ENCODE measurements around the gene SLC35E1. TPM values are rescaled to one million over a fixed set of nuclear protein-coding genes. Genes with fewer than 3 reads are reported as not detected.

The SLC35E1 gene
- total RNA-seq, 1 experiment from 2014 or later = 43.5 TPM

DNA sequence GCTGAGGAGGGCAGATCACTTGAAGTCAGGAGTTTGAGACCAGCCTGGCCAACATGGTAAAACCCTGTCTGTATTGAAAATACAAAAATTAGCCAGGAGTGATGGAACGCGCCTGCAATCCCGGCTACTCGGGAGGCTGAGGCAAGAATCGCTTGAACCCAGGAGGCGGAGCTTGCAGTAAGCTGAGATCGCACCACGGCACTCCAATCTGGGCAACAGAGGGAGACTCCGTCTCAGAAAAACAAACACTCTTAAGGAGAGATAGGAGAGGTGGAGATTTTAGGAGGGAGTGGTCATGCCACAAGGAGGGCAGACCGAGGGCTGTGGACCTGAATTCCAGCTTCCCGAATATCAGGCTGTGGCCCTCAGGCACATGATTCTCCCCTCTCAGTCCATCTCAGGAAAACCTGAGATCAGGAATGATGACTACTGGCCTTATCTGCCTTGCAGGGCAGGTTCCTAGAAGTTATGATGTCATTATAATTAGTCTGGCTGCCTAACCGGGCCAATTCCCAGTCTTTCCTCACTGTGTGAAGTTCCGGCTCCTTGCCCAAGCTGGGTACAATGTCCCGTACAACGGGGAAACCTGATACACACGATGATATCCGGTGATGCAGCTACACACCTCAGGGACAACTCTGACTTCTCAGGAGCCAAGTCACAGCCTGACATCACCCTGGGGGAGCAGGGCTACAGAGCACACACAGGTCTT, 2.5 kb downstream of the SLC35E1 start:
- Histone ChIP-seq H3K27ac (ENCODE audit: low read length) (no peak overlapping the region), H3K9me3 (ENCODE audit: control insufficient read depth, insufficient read depth, low read depth, low read length) (no peaks in the 10 kb centered on the region), H3K4me1 (ENCODE audit: control insufficient read depth, insufficient read depth, low read length) (peaks cover 8% of the 10 kb centered on the region), H3K36me3 (ENCODE audit: control insufficient read depth, insufficient read depth, low read length) (peaks cover 6% of the 10 kb centered on the region), H3K4me3 (ENCODE audit: low read depth in 2 of 2, low read length in 2 of 2) (0 out of 4 replicates have a peak overlapping the region, but pooled peaks of 1 of the 2 experiments have one; percentile 4), H3K27me3 (ENCODE audit: control insufficient read depth, insufficient read depth, low read length) (no peaks in the 10 kb centered on the region)
- ATAC-seq (no peak), DNase-seq (ENCODE audit: low read depth, low spot score) (no peak)
- ChIA-PET CTCF (no interaction called here), POLR2A (no interaction called here)
- intact Hi-C loops (cut with micrococcal nuclease; ENCODE audit: unreplicated experiment) = no loop called here
- TF ChIP-seq, protein P1, sequence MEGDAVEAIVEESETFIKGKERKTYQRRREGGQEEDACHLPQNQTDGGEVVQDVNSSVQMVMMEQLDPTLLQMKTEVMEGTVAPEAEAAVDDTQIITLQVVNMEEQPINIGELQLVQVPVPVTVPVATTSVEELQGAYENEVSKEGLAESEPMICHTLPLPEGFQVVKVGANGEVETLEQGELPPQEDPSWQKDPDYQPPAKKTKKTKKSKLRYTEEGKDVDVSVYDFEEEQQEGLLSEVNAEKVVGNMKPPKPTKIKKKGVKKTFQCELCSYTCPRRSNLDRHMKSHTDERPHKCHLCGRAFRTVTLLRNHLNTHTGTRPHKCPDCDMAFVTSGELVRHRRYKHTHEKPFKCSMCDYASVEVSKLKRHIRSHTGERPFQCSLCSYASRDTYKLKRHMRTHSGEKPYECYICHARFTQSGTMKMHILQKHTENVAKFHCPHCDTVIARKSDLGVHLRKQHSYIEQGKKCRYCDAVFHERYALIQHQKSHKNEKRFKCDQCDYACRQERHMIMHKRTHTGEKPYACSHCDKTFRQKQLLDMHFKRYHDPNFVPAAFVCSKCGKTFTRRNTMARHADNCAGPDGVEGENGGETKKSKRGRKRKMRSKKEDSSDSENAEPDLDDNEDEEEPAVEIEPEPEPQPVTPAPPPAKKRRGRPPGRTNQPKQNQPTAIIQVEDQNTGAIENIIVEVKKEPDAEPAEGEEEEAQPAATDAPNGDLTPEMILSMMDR (IDR thresholded peaks at IDR 0.05) = no peak
- TF ChIP-seq, protein P2, sequence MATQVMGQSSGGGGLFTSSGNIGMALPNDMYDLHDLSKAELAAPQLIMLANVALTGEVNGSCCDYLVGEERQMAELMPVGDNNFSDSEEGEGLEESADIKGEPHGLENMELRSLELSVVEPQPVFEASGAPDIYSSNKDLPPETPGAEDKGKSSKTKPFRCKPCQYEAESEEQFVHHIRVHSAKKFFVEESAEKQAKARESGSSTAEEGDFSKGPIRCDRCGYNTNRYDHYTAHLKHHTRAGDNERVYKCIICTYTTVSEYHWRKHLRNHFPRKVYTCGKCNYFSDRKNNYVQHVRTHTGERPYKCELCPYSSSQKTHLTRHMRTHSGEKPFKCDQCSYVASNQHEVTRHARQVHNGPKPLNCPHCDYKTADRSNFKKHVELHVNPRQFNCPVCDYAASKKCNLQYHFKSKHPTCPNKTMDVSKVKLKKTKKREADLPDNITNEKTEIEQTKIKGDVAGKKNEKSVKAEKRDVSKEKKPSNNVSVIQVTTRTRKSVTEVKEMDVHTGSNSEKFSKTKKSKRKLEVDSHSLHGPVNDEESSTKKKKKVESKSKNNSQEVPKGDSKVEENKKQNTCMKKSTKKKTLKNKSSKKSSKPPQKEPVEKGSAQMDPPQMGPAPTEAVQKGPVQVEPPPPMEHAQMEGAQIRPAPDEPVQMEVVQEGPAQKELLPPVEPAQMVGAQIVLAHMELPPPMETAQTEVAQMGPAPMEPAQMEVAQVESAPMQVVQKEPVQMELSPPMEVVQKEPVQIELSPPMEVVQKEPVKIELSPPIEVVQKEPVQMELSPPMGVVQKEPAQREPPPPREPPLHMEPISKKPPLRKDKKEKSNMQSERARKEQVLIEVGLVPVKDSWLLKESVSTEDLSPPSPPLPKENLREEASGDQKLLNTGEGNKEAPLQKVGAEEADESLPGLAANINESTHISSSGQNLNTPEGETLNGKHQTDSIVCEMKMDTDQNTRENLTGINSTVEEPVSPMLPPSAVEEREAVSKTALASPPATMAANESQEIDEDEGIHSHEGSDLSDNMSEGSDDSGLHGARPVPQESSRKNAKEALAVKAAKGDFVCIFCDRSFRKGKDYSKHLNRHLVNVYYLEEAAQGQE (IDR thresholded peaks at IDR 0.05; ENCODE audit: insufficient read depth in 1 of 2, low read depth in 2 of 2, low read length in 1 of 2) = no peak
- TF ChIP-seq POLR2AphosphoS5 (IDR thresholded peaks at IDR 0.05; ENCODE audit: low read depth, low read length) (no peak), TCF7L2 (IDR thresholded peaks at IDR 0.05; ENCODE audit: low read depth, low read length) (no peak), SIN3A (IDR thresholded peaks at IDR 0.05; ENCODE audit: borderline replicate concordance, insufficient read depth, low read depth, low read length) (no peak)
- BruUV-seq (replicated peaks) = no TSS peak
- in situ Hi-C loops (cut with HindIII; ENCODE audit: low pct_unique_long_range_greater_than_20kb, low sequenced_read_pairs) = no loop called here

DNA sequence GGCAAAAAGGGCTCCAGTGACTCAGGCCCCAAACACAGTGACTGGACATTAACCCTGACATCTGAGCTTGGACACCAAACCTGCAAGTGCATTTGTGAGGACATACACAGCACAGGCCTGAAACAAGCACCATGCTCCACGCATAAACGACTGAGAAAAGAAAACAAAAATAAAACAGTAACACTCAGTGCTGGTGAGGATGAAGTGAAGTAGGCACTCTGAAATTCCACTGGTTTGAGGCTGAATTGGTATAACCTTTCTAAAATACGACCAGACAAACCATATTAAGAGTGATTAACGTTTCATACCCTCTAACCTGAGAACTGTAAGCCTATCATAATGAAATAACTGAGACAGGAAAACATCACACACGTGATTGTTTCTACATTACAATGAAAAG, 5.5 kb downstream of the SLC35E1 start:
- ATAC-seq (no peak), DNase-seq (ENCODE audit: low read depth, low spot score) (no peak)
- TF ChIP-seq SIN3A (IDR thresholded peaks at IDR 0.05; ENCODE audit: borderline replicate concordance, insufficient read depth, low read depth, low read length) = no peak
- TF ChIP-seq POLR2AphosphoS5 (IDR thresholded peaks at IDR 0.05; ENCODE audit: low read depth, low read length) = no peak
- TF ChIP-seq, protein P1 (IDR thresholded peaks at IDR 0.05) = no peak
- TF ChIP-seq, protein P2 (IDR thresholded peaks at IDR 0.05; ENCODE audit: insufficient read depth in 1 of 2, low read depth in 2 of 2, low read length in 1 of 2) = no peak
- TF ChIP-seq TCF7L2 (IDR thresholded peaks at IDR 0.05; ENCODE audit: low read depth, low read length) = no peak
- Histone ChIP-seq H3K36me3 (ENCODE audit: control insufficient read depth, insufficient read depth, low read length) (peaks cover 5% of the 10 kb centered on the region), H3K27ac (ENCODE audit: low read length) (no peak overlapping the region), H3K9me3 (ENCODE audit: control insufficient read depth, insufficient read depth, low read depth, low read length) (no peaks in the 10 kb centered on the region), H3K4me1 (ENCODE audit: control insufficient read depth, insufficient read depth, low read length) (peaks cover 3% of the 10 kb centered on the region), H3K4me3 (ENCODE audit: low read depth in 2 of 2, low read length in 2 of 2) (no peak overlapping the region), H3K27me3 (ENCODE audit: control insufficient read depth, insufficient read depth, low read length) (no peaks in the 10 kb centered on the region)
- in situ Hi-C loops (cut with HindIII; ENCODE audit: low pct_unique_long_range_greater_than_20kb, low sequenced_read_pairs) (no loop called here), intact Hi-C loops (cut with micrococcal nuclease; ENCODE audit: unreplicated experiment) (no loop called here)
- no TSS peak for BruUV-seq (replicated peaks)
- POLR2A ChIA-PET = no interaction called here
- CTCF ChIA-PET = no interaction called here
